Aorta (tissue), 5 donors: ENCODE results near the gene IGF2R. TPM values are rescaled to one million over a fixed set of nuclear protein-coding genes. Genes with fewer than 3 reads are reported as not detected.
"Not testable (repeated sequence)": the region's sequence is repeated elsewhere in the genome, so short reads cannot be mapped to it uniquely, and the experiment has no call there.

ENCODE experiments used
- ATAC-seq: fragments of 200-7000 bp; cut with Tn5 transposase; one replicate; pipeline ENCODE4 v1.9.1; 2022; ENCODE audit warnings: moderate library complexity; ENCODE audit not compliant: low FRiP score
- DNase-seq, 2 donors: peaks; one replicate each; pipeline ENCODE4 v3.0.0-alpha.2; 2020
- H3K27ac ChIP-seq, 2 donors: one replicate each; pipeline ENCODE4 v1.5.1; 2013; ENCODE audit warnings: low read length in 2 of 2, mild to moderate bottlenecking in 2 of 2, moderate library complexity in 2 of 2, control low read depth in 1 of 2, inconsistent platforms in 1 of 2, low read depth in 1 of 2
- H3K27me3 ChIP-seq, 2 donors: one replicate each; pipeline ENCODE4 v1.6.1; 2013; ENCODE audit warnings: control low read depth in 1 of 2, low read length in 1 of 2, mild to moderate bottlenecking in 1 of 2, moderate library complexity in 1 of 2; ENCODE audit not compliant: insufficient read depth in 2 of 2, control insufficient read depth in 1 of 2
- H3K36me3 ChIP-seq, 2 donors: one replicate each; pipeline ENCODE4 v1.6.1; 2013; ENCODE audit warnings: control low read depth in 1 of 2, low read length in 1 of 2, mild to moderate bottlenecking in 1 of 2; ENCODE audit not compliant: insufficient read depth in 2 of 2, control insufficient read depth in 1 of 2
- H3K4me1 ChIP-seq, 2 donors: one replicate each; pipeline ENCODE4 v1.6.1; 2013; ENCODE audit warnings: low read length in 2 of 2, control low read depth in 1 of 2, mild to moderate bottlenecking in 1 of 2, moderate library complexity in 1 of 2; ENCODE audit not compliant: insufficient read depth in 2 of 2, control insufficient read depth in 1 of 2
- H3K4me3 ChIP-seq, 2 donors: one replicate each; pipeline ENCODE4 v1.5.1; 2013; ENCODE audit warnings: low read length in 2 of 2, control low read depth in 1 of 2, mild to moderate bottlenecking in 1 of 2
- H3K9me3 ChIP-seq: one replicate; pipeline ENCODE4 v1.6.1; 2013; ENCODE audit warnings: mild to moderate bottlenecking, low read length; ENCODE audit not compliant: control insufficient read depth
- WGBS, 2 donors: extraction: QIAGEN DNeasy Blood & Tissue Kit; methylation state at CpG; one replicate each; pipeline ENCODE4 v1.1.7; 2013; 5-methylcytosine and 5-hydroxymethylcytosine counted together
- intact Hi-C, 2 donors: fragments of 100-400 bp; cut with DNase I; formaldehyde crosslinking; loops; one replicate each; pipeline versions ENCODE4 v1.14.2 to v1.15.0; 2022
- polyA plus RNA-seq, 2 donors: library from polyadenylated mRNA; stranded (reverse); fragments of 200-250 nt; gene quantifications; one replicate each; pipeline ENCODE4 v1.2.3, GENCODE V29; 2013
- total RNA-seq, 2 donors: library from RNA; stranded (reverse); fragmentation: NEBNext Ultra II Directional; extraction: Animal tissue kit (Norgen Biotek cat#: 25700); gene quantifications; one replicate each; pipeline ENCODE4 v1.2.1, GENCODE V29; 2021
- donor health status: healthy with polysubstance abuse.
- donor health status: Bipolar disorder and iron deficiency.
- donor health status: DM: no; HTN: no; CAD: no.
- donor health status: DM: no; HTN: no; CAD: no.
- donor health status: DM: yes; HTN: yes; CAD: no.

Gene IGF2R
- total and polyA plus RNA-seq, 4 donors: 5.8 to 82.0 (median 54.6) TPM

DNA sequence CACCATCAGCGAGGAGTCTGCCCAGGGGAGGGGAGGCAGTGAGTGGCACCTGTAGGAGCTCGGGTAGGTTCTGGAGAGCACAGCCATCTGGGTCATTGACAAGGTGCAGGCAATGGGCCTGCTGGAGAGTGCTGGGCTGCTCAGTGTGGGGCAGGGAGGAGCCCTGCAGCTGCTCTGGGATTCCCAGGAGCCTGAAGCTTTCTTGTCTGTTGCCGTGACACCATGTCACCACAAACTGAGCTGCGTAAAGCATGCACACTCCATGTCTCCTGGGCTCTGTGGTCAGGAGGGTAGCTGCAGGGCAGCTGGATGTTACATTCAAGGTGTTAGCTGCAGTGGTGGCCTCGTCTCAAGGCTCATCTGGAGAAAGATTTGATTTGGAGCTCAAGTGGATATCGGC, 148.3 kb downstream of the IGF2R start:
- DNase-seq: no peak
- Histone ChIP-seq H3K27me3 (no peaks in the 10 kb centered on the region), H3K27ac (no peak overlapping the region), H3K36me3 (no peaks in the 10 kb centered on the region), H3K4me1 (no peaks in the 10 kb centered on the region), H3K4me3 (no peak overlapping the region), H3K9me3 (no peaks in the 10 kb centered on the region)
- intact Hi-C loops: no loop called here
- no peak for ATAC-seq
- 98% methylated on average over 6 of the region's 6 CpGs for WGBS, 2 donors

DNA sequence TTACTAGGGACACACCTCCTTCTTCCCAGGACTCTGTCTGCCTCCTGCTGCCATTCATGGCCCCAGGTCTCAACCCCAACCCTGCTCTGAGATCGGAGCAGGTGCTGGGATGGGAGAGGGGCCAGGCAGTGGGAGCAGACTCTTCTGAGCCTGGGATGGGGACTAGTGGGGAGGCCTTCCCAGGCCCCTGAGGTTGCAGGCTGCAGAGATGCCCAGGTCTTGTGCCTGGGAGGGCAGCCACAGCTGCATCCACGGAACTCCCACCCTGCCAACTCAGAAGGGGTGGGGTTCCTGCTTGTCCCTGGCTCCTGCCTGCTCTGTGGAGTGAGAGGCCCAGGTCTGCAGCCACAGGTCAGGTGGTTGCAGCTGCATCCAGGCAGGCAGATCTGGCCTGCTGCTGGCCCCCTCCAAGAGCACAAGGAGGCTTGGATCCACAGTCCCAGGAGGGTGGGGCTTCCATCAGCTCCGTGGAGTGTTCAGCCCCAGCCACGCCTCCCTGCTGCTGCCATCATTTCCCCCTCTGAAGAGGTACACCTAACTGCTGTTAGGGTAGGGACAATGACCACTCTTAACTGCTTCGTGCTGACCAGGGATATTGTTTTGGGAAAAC, 149.8 kb downstream of the IGF2R start:
- intact Hi-C loops: no loop called here
- DNase-seq: peak in 1 of 2 donors; percentile 16

DNA sequence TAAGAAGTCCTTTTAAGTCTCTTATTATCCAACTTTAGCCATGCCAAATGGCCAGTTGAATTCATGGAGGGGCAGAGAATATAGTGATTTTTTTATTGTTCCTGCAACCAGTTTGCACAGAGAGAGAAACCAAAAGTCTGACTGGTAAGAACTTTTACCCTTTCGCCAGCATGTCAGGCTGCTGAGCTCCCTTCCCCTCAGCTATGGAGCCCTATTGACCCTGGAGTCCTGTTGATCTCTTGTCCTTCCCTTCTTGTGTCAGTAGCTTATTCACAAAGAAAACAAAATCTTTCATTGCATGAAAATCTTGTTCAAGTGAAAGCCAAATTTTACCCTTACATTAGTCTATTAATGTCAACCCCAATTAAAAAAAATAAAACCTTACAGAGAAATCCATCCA, 151.2 kb downstream of the IGF2R start:
- Histone ChIP-seq H3K36me3 (no peaks in the 10 kb centered on the region), H3K4me1 (no peaks in the 10 kb centered on the region), H3K9me3 (no peaks in the 10 kb centered on the region), H3K27me3 (no peaks in the 10 kb centered on the region), H3K27ac (no peak overlapping the region), H3K4me3 (no peak overlapping the region)
- ATAC-seq (no peak), DNase-seq (no peak)
- WGBS, 2 donors: 89 to 93% methylated on average over 1 of the region's 1 CpG
- intact Hi-C loops: no loop called here

More for the DNA sequence above, 149.8 kb downstream of the IGF2R start:
- H3K4me3 ChIP-seq: no peak overlapping the region
- H3K27me3 ChIP-seq: no peaks in the 10 kb centered on the region
- 83% methylated on average over 5 of the region's 5 CpGs for WGBS, 2 donors
- ATAC-seq: peak; percentile 51
- no peak overlapping the region for H3K27ac ChIP-seq
- H3K36me3 ChIP-seq: no peaks in the 10 kb centered on the region
- no peaks in the 10 kb centered on the region for H3K9me3 ChIP-seq
- no peaks in the 10 kb centered on the region for H3K4me1 ChIP-seq

DNA sequence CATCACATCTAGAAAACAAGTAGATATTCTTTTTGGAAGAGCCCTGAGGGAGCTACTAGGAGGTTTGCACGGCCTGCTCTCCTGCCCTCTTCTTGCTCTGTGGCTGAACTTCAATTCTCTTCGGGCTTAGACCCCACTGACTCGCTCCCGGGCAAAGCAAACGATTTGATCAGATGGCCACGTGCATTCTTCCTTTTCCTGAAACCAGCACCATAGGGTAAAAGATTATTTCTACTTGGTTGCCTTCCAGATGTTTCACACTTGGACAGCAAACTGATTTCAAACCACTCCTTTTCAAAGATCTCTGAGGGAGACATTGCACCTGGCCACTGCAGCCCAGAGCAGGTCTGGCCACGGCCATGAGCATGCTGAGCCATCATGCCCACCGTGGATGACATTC, 152.7 kb downstream of the IGF2R start, which contains the start of gene SLC22A1:
SLC22A1 (plus strand) TSS at position 258 of the 400 bp plus-strand sequence; CDS start at position 379, 121 bp downstream.
- Histone ChIP-seq H3K36me3 (no peaks in the 10 kb centered on the region), H3K27ac (no peak within 1 kb of the TSS), H3K4me1 (no peaks in the 10 kb centered on the region), H3K9me3 (no peaks in the 10 kb centered on the region), H3K27me3 (no peaks in the 10 kb centered on the region), H3K4me3 (no peak within 1 kb of the TSS)
- 85 to 90% methylated on average over 8 of the region's 8 CpGs for WGBS, 2 donors
- peak in 1 of 2 donors; percentile 35 for DNase-seq
- ATAC-seq: no peak
- intact Hi-C loops: no loop called here

DNA sequence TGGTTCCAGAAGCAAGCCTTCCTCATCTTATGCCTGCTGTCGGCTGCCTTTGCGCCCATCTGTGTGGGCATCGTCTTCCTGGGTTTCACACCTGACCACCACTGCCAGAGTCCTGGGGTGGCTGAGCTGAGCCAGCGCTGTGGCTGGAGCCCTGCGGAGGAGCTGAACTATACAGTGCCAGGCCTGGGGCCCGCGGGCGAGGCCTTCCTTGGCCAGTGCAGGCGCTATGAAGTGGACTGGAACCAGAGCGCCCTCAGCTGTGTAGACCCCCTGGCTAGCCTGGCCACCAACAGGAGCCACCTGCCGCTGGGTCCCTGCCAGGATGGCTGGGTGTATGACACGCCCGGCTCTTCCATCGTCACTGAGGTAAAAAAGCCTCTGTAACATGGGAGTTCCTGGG, 153.1 kb downstream of the IGF2R start:
- DNase-seq: peak in 1 of 2 donors; percentile 70
- WGBS, 2 donors: 93 to 97% methylated on average over 14 of the region's 14 CpGs
- intact Hi-C loops: no loop called here
- H3K36me3 ChIP-seq: no peaks in the 10 kb centered on the region
- H3K27ac ChIP-seq: no peak overlapping the region
- H3K4me1 ChIP-seq: no peaks in the 10 kb centered on the region
- no peak for ATAC-seq
- no peaks in the 10 kb centered on the region for H3K9me3 ChIP-seq
- H3K27me3 ChIP-seq: no peaks in the 10 kb centered on the region
- no peak overlapping the region for H3K4me3 ChIP-seq

DNA sequence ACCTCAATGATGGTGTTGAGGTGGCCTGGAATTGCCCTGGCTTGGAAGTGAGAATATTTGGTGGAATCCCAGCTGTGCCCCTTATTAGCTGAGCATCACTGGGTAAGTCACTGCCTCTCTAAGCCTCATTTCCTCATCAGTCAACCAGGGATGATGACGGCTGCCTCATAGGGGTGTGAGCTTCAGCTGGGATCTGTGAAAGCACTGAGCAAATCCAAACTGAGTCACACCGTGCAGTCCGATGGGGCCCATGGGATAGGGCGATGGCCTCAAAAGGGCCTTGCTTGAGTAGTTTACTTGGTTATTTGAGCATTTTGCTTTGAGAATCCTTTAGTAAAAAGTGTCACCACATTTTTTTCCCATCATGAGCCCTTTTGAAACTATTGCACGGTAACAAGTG, 153.9 kb downstream of the IGF2R start:
- WGBS, 2 donors: 79 to 96% methylated on average over 5 of the region's 5 CpGs
- Histone ChIP-seq H3K27ac (no peak overlapping the region), H3K27me3 (no peaks in the 10 kb centered on the region), H3K9me3 (no peaks in the 10 kb centered on the region), H3K4me1 (no peaks in the 10 kb centered on the region), H3K4me3 (no peak overlapping the region), H3K36me3 (no peaks in the 10 kb centered on the region)
- peak in 1 of 2 donors; percentile 27 for DNase-seq
- ATAC-seq: no peak
- intact Hi-C loops: no loop called here

DNA sequence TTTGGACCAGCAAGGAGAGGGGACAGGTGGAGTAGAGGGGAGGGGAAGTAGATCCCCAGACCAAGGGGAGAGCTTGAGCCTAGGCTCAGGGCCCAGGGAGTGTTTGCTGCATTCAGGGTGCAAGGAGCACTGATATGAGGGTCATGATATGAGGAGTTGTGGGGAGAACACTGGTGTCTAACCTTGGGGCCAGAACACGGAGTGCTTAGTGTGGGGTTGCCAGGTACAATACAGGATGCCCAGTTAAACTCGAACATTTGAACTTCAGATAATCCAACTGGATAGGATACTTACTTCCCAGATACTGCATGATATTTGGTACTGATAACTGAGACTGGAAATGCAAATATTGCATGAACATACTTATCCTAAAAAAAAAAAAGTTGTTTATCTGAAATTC, 155.1 kb downstream of the IGF2R start:
- ATAC-seq (no peak), DNase-seq (peak in 1 of 2 donors; percentile 27)
- intact Hi-C loops: no loop called here
- H3K4me3 ChIP-seq: no peak overlapping the region
- no peaks in the 10 kb centered on the region for H3K4me1 ChIP-seq
- no peak overlapping the region for H3K27ac ChIP-seq
- H3K9me3 ChIP-seq: no peaks in the 10 kb centered on the region
- WGBS, 2 donors: 89 to 95% methylated on average over 2 of the region's 2 CpGs
- no peaks in the 10 kb centered on the region for H3K36me3 ChIP-seq
- H3K27me3 ChIP-seq: no peaks in the 10 kb centered on the region

DNA sequence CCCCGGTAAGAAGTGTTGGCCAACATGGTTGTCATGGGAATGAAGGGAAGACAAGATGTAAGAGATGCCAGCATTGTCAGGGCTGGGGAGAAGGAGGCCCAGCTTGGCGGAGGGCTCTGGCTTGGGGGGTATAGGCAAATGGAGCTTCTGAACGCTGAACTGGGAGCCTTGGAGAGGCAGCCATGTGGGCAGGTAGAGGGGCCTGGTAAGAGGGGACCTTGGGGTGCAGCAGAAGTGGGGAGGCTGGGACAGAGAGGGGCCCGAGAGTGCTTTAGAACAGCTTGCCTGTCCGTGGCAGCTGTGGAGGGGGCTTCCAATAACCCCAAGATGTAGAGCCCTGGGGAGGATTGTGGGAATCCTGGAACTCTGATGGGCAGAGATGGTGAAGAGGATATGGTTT, 155.7 kb downstream of the IGF2R start:
- no peak overlapping the region for H3K27ac ChIP-seq
- no peaks in the 10 kb centered on the region for H3K27me3 ChIP-seq
- no peak for ATAC-seq
- H3K9me3 ChIP-seq: no peaks in the 10 kb centered on the region
- H3K4me1 ChIP-seq: no peaks in the 10 kb centered on the region
- WGBS, 2 donors: 94 to 96% methylated on average over 5 of the region's 5 CpGs
- intact Hi-C loops: no loop called here
- DNase-seq: peak in 1 of 2 donors; percentile 36
- no peaks in the 10 kb centered on the region for H3K36me3 ChIP-seq
- no peak overlapping the region for H3K4me3 ChIP-seq

DNA sequence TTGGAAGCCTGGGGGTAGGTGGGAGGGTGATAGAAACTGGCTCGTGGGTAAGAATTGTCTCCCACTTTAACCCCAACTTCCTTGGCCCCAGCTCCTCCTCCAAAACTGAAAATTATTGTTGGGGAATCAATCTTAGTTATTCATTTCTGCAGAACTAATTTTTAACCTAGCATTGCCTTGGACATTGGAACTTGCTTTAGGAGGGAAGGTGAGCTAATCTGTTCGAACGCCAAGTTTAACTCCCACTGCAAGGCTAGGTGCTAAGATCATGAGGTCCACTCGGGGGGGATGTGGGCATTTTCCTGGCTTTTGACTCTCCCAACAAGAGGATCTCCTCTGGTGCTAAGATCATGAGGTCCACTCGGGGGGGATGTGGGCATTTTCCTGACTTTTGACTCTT, 156.2 kb downstream of the IGF2R start:
- not testable (repeated sequence) for H3K4me1 ChIP-seq

More for the DNA sequence above, 156.2 kb downstream of the IGF2R start:
- H3K27me3 ChIP-seq, DNase-seq, H3K36me3 ChIP-seq, H3K27ac ChIP-seq, intact Hi-C loops, ATAC-seq, H3K9me3 ChIP-seq, H3K4me3 ChIP-seq: not testable (repeated sequence)
- 91 to 92% methylated on average over 5 of the region's 5 CpGs for WGBS, 2 donors
